HepG2 (cell line): Measurements from ENCODE around the gene GRK6. TPM values are rescaled to one million over a fixed set of nuclear protein-coding genes. Genes with fewer than 3 reads are reported as not detected.

Experiments
- ATAC-seq: fragments of 200-7000 bp; cut with Tn5 transposase; 3 replicates; pipeline ENCODE4 v1.9.1; 2020; ENCODE audit warnings: mild to moderate bottlenecking, moderate library complexity
- BruUV-seq: library from RNA; stranded (reverse); fragments of 400-500 nt; replicated peaks from 2 replicates; lab custom pipeline; 2021; lab: Mats Ljungman, UMichigan
- CTCF ChIA-PET: fragments of 300-600 bp; formaldehyde crosslinking; extraction: SDS; loops from one replicate; lab custom pipeline; 2021; ENCODE audit warnings: low total read pairs, inconsistent platforms, low intra/inter-chr PET ratio; lab: Yijun Ruan, JAX
- POLR2A ChIA-PET: fragments of 350-600 bp; sonication (Branson Sonifier 250); formaldehyde crosslinking; loops from one replicate; lab custom pipeline; 2020; ENCODE audit warnings: antibody characterized with exemption, inconsistent platforms; lab: Yijun Ruan, JAX
- DNase-seq: peaks from one replicate; pipeline ENCODE4 v3.0.0-alpha.2; 2015; ENCODE audit warnings: low spot score
- FAIRE-seq: peaks from 3 replicates; lab custom pipeline; 2011; peaks lifted over from hg19 to GRCh38; lab: Jason Lieb, UNC
- H2AFZ ChIP-seq: one replicate; pipeline ENCODE4 v1.6.1; 2011; ENCODE audit warnings: low read length, inconsistent platforms
- H3K27ac ChIP-seq: fragments of 300-600 bp; 3 replicates; pipeline ENCODE4 v1.8.0; 2011; ENCODE audit warnings: mixed run types, mild to moderate bottlenecking, mixed read lengths, low read length, inconsistent platforms; ENCODE audit not compliant: insufficient read depth; ENCODE audit errors: extremely low read length
- H3K27me3 ChIP-seq, 2 experiments: fragments of 200-600 bp in 1 of 2; 2 replicates in 1 of 2; 3 replicates in 1 of 2; pipeline versions ENCODE4 v1.6.0 to v1.8.0; 2011; ENCODE audit warnings: low read length in 2 of 2, mild to moderate bottlenecking in 2 of 2, moderate library complexity in 2 of 2, inconsistent platforms in 1 of 2; ENCODE audit not compliant: insufficient read depth in 2 of 2, control insufficient read depth in 1 of 2
- H3K36me3 ChIP-seq, 2 experiments: fragments of 200-600 bp in 1 of 2; replicated peaks in 1 of 2; 2 replicates in 1 of 2; 3 replicates in 1 of 2; pipeline versions ENCODE4 v1.5.1 to v1.8.0; 2011; ENCODE audit warnings: low read length in 2 of 2, inconsistent platforms in 1 of 2; ENCODE audit not compliant: insufficient read depth in 2 of 2, control insufficient read depth in 1 of 2
- H3K4me1 ChIP-seq: 2 replicates; pipeline ENCODE4 v1.5.1; 2012; ENCODE audit warnings: low read length, inconsistent platforms; ENCODE audit not compliant: insufficient read depth
- H3K4me2 ChIP-seq: 2 replicates; pipeline ENCODE4 v1.6.0; 2011; ENCODE audit warnings: low read depth, low read length, inconsistent platforms
- H3K4me3 ChIP-seq, 3 experiments: fragments of 200-600 bp in 1 of 3; sonication (generic), shearing (Covaris generic) in 1 of 3; replicated peaks in 1 of 3; 2 replicates each; pipeline ENCODE4 v1.5.1; 2011 to 2016; ENCODE audit warnings: low read length in 3 of 3, inconsistent platforms in 2 of 3, low read depth in 2 of 3, mild to moderate bottlenecking in 2 of 3, control low read depth in 1 of 3, mixed read lengths in 1 of 3; ENCODE audit not compliant: insufficient read depth in 1 of 3
- H3K79me2 ChIP-seq: one replicate; pipeline ENCODE4 v1.6.1; 2011; ENCODE audit warnings: low read length, inconsistent platforms; ENCODE audit not compliant: insufficient read depth
- H3K9ac ChIP-seq: 2 replicates; pipeline ENCODE4 v1.6.0; 2011; ENCODE audit warnings: mild to moderate bottlenecking, low read depth, low read length, inconsistent platforms; ENCODE audit not compliant: insufficient read depth
- H3K9me3 ChIP-seq: 2 replicates; pipeline ENCODE4 v1.5.1; 2012; ENCODE audit warnings: mild to moderate bottlenecking, low read length
- H4K20me1 ChIP-seq: 2 replicates; pipeline ENCODE4 v1.6.0; 2011; ENCODE audit warnings: inconsistent platforms, mild to moderate bottlenecking, low read length, moderate library complexity; ENCODE audit not compliant: insufficient read depth
- CHD4 ChIP-seq: fragments of 200-600 bp; sonication (generic); IDR thresholded peaks from 2 replicates; pipeline ENCODE4 v1.7.0; 2017; ENCODE audit warnings: mild to moderate bottlenecking, low read length, borderline replicate concordance
- FOXC1 ChIP-seq: sonication (generic); formaldehyde crosslinking; IDR thresholded peaks from 2 replicates; pipeline ENCODE4 v1.8.0; 2022; ENCODE audit warnings: mild to moderate bottlenecking, missing genetic modification reagents, borderline replicate concordance
- KDM1A ChIP-seq: IDR thresholded peaks from 2 replicates; pipeline ENCODE4 v1.6.1; 2016; ENCODE audit warnings: missing compliant biosample characterization
- LRRFIP1 ChIP-seq: sonication (generic); formaldehyde crosslinking; conservative IDR thresholded peaks from 2 replicates; pipeline ENCODE4 v1.4.0; 2020; ENCODE audit warnings: missing genetic modification reagents
- MBNL3 ChIP-seq: fragments of 250-450 bp; sonication (Bioruptor Pico); conservative IDR thresholded peaks from 2 replicates; pipeline ENCODE4 v1.8.0; 2022; ENCODE audit warnings: mild to moderate bottlenecking, inconsistent platforms
- NFIB ChIP-seq: sonication (generic); formaldehyde crosslinking; IDR thresholded peaks from 2 replicates; pipeline ENCODE4 v1.9.0; 2021; ENCODE audit warnings: missing genetic modification reagents, mild to moderate bottlenecking, borderline replicate concordance
- NONO ChIP-seq, 2 experiments: fragments of 450-650 bp in 1 of 2; sonication (generic) in 1 of 2; formaldehyde crosslinking in 1 of 2; IDR thresholded peaks in 1 of 2; conservative IDR thresholded peaks in 1 of 2; 2 replicates each; pipeline versions ENCODE4 v1.6.1 to v1.8.0; 2017 to 2022; ENCODE audit warnings: mild to moderate bottlenecking in 1 of 2, missing genetic modification reagents in 1 of 2, moderate library complexity in 1 of 2
- POGK ChIP-seq: sonication (generic); formaldehyde crosslinking; conservative IDR thresholded peaks from 2 replicates; pipeline ENCODE4 v1.8.0; 2022; ENCODE audit warnings: mild to moderate bottlenecking, moderate library complexity, missing genetic modification reagents
- POLR2AphosphoS2 ChIP-seq: IDR thresholded peaks from 2 replicates; pipeline ENCODE4 v1.6.1; 2011; ENCODE audit warnings: low read depth, low read length, improper control_type of control experiment
- ZC3H4 ChIP-seq: sonication (generic); formaldehyde crosslinking; IDR thresholded peaks from 2 replicates; pipeline ENCODE4 v1.4.0; 2020; ENCODE audit warnings: missing genetic modification reagents, borderline replicate concordance
- ZNF337 ChIP-seq: sonication (generic); formaldehyde crosslinking; IDR thresholded peaks from 2 replicates; pipeline ENCODE4 v1.5.1; 2020; ENCODE audit warnings: missing genetic modification reagents, low read depth, mild to moderate bottlenecking, borderline replicate concordance
- ZNF567 ChIP-seq: sonication (generic); formaldehyde crosslinking; IDR thresholded peaks from 2 replicates; pipeline ENCODE4 v1.8.1; 2023; ENCODE audit warnings: mild to moderate bottlenecking, missing genetic modification reagents, borderline replicate concordance
- ZNF788 ChIP-seq: sonication (generic); formaldehyde crosslinking; IDR thresholded peaks from 2 replicates; pipeline ENCODE4 v1.5.0; 2020; ENCODE audit warnings: mild to moderate bottlenecking, missing genetic modification reagents, borderline replicate concordance
- WGBS: methylation state at CpG from one replicate; pipeline ENCODE4 v1.1.6; 2017; ENCODE audit warnings: low lambda C conversion rate; 5-methylcytosine and 5-hydroxymethylcytosine counted together
- in situ Hi-C: cut with HindIII; loops from 2 replicates; pipeline ENCODE4 v1.10.0; 2017; ENCODE audit warnings: low pct_unique_long_range_greater_than_20kb; ENCODE audit not compliant: extremely low pct_ligation_motif_present
- intact Hi-C: fragments of 100-400 bp; cut with micrococcal nuclease; formaldehyde crosslinking; loops from one replicate; pipeline ENCODE4 v1.10.0; 2022; ENCODE audit not compliant: unreplicated experiment
- polyA plus RNA-seq, 8 experiments: library from polyadenylated mRNA; depleted of rRNA in 3 of 8; stranded (reverse) in 7 of 8; unstranded in 1 of 8; fragments of >200 nt; fragmentation: Illumina TruSeq in 4 of 8; extraction: Trizol in 4 of 8; gene quantifications; 2 replicates each; pipeline versions ENCODE4 v1.2.1 to v1.2.3, GENCODE V29; 2011 to 2016; ENCODE audit warnings: low read depth in 4 of 8, missing spikeins in 1 of 8, mixed read lengths in 1 of 8; ENCODE audit not compliant: insufficient read depth in 1 of 8
- total RNA-seq, 5 experiments: library from RNA; depleted of rRNA; stranded (reverse); fragments of >200 nt; fragmentation: Illumina TruSeq; extraction: Trizol; gene quantifications; 2 replicates each; pipeline ENCODE4 v1.2.3, GENCODE V29; 2016; ENCODE audit warnings: low read depth in 1 of 5

Gene GRK6
- total and polyA plus RNA-seq, 2 of the 13 experiments (the other 11 are each of a cell fraction or from before 2014, with no cell fraction given) = 13.2 to 19.9 TPM

GRCh38 chr5:177412603-177413233 lies 13.8 kb upstream of the GRK6 start:
- intact Hi-C loops = no loop called here
- H4K20me1 ChIP-seq = no peaks in the 10 kb centered on the region
- TF ChIP-seq MBNL3 (no peak), POLR2AphosphoS2 (no peak), NFIB (CRISPR knock-in tag) (no peak), FOXC1 (CRISPR knock-in tag) (no peak), ZNF788 (no peak), POGK (CRISPR knock-in tag) (no peak), NONO (IDR thresholded peaks at IDR 0.05) (no peak), NONO (CRISPR knock-in tag; conservative IDR thresholded peaks at IDR 0.05) (no peak), ZNF337 (no peak), CHD4 (no peak), ZNF567 (no peak), LRRFIP1 (no peak), KDM1A (CRISPR knock-in tag) (no peak), ZC3H4 (CRISPR knock-in tag) (no peak)
- TF ChIP-seq, all 625 proteins: peak for 0
- DNase-seq (no peak), FAIRE-seq (no peak), ATAC-seq (no peak)
- Histone ChIP-seq H3K4me1 (peaks cover 42% of the 10 kb centered on the region), H3K27ac (no peak overlapping the region), H3K36me3 (no peaks in the 10 kb centered on the region), H3K79me2 (no peaks in the 10 kb centered on the region), H3K4me2 (peak overlapping the region; percentile 55), H3K27me3 (0 out of 5 replicates have a peak, but pooled peaks cover 0 to 9% of the 10 kb centered on the region in 2 experiments), H3K4me3 (peak overlapping the region in 2 of 3 experiments; percentile 8 to 18; a peak in 1 of 6 replicates), H3K9me3 (no peaks in the 10 kb centered on the region), H2AFZ (peak overlapping the region; percentile 56), H3K9ac (no peak overlapping the region)
- in situ Hi-C loops = no loop called here
- WGBS = 30% methylated on average over 8 of the region's 8 CpGs
- BruUV-seq = no TSS peak
- POLR2A ChIA-PET = interaction anchor here (0.8 to 1.3 kb wide), 3 partner anchors 11 to 34 kb away, joined by 3 read pairs; partner anchors contain the start of gene GRK6
- CTCF ChIA-PET = no interaction called here
